Neutrophil (primary cell): ENCODE measurements around the gene ENO1.
"Not testable (repeated sequence)": the region's sequence is repeated elsewhere in the genome, so short reads cannot be mapped to it uniquely, and the experiment has no call there.

Experiments used
- H3K27ac ChIP-seq: fragments of 200-600 bp; sonication (generic); 2 replicates; pipeline ENCODE4 v1.5.1; 2016; ENCODE audit warnings: mild to moderate bottlenecking, moderate library complexity
- H3K27me3 ChIP-seq: fragments of 200-600 bp; sonication (generic); 2 replicates; pipeline ENCODE4 v1.6.0; 2016; ENCODE audit warnings: mild to moderate bottlenecking
- H3K36me3 ChIP-seq: fragments of 200-600 bp; sonication (generic); 2 replicates; pipeline ENCODE4 v1.5.1; 2017
- H3K4me1 ChIP-seq, 2 experiments: fragments of 200-600 bp in 1 of 2; sonication (generic) in 1 of 2; 1 replicate in 1 of 2; 2 replicates in 1 of 2; pipeline versions ENCODE4 v1.5.1 to v1.6.1; 2013 to 2016; ENCODE audit warnings: low read depth in 1 of 2, low read length in 1 of 2, mild to moderate bottlenecking in 1 of 2, moderate library complexity in 1 of 2; ENCODE audit not compliant: control insufficient read depth in 1 of 2, insufficient read depth in 1 of 2
- H3K4me3 ChIP-seq, 2 experiments: fragments of 200-600 bp in 1 of 2; sonication (generic) in 1 of 2; 1 replicate in 1 of 2; 2 replicates in 1 of 2; pipeline ENCODE4 v1.5.1; 2013 to 2016; ENCODE audit warnings: low read depth in 1 of 2, low read length in 1 of 2, mild to moderate bottlenecking in 1 of 2, moderate library complexity in 1 of 2
- H3K9me3 ChIP-seq: fragments of 200-600 bp; sonication (generic); 2 replicates; pipeline ENCODE4 v1.5.1; 2016
- TF ChIP-seq, protein P1 (sequence below): fragments of 200-600 bp; sonication (generic); IDR thresholded peaks from 2 replicates; pipeline ENCODE4 v1.5.1; 2016; ENCODE audit warnings: antibody characterized with exemption

Gene ENO1

DNA sequence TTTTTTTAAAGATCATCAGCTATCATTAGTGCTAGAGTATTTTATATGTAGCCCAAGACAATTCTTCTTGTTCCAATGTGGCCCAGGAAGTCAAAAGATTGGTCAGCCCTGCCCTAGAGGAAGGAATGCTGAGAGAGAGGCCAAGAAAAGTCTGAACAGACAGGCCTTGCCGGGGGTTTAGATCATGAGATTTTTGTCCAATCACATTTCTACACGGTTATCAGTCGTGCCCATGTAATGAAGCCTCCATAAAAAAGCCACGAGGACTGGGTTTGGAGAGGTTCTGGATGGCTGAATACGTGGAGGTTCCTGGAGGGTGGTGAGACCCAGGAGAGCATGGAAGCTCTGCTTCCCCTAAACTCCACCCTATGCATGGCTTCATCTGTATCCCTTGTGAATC is 24.3 kb upstream of the ENO1 start:
- no peaks in the 10 kb centered on the region for H3K9me3 ChIP-seq
- TF ChIP-seq, protein P1, sequence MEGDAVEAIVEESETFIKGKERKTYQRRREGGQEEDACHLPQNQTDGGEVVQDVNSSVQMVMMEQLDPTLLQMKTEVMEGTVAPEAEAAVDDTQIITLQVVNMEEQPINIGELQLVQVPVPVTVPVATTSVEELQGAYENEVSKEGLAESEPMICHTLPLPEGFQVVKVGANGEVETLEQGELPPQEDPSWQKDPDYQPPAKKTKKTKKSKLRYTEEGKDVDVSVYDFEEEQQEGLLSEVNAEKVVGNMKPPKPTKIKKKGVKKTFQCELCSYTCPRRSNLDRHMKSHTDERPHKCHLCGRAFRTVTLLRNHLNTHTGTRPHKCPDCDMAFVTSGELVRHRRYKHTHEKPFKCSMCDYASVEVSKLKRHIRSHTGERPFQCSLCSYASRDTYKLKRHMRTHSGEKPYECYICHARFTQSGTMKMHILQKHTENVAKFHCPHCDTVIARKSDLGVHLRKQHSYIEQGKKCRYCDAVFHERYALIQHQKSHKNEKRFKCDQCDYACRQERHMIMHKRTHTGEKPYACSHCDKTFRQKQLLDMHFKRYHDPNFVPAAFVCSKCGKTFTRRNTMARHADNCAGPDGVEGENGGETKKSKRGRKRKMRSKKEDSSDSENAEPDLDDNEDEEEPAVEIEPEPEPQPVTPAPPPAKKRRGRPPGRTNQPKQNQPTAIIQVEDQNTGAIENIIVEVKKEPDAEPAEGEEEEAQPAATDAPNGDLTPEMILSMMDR: no peak
- no peaks in the 10 kb centered on the region for H3K27me3 ChIP-seq
- H3K36me3 ChIP-seq: no peaks in the 10 kb centered on the region
- peaks cover 4 to 6% of the 10 kb centered on the region in 2 experiments for H3K4me1 ChIP-seq
- H3K27ac ChIP-seq: no peak overlapping the region
- H3K4me3 ChIP-seq: no peak overlapping the region

DNA sequence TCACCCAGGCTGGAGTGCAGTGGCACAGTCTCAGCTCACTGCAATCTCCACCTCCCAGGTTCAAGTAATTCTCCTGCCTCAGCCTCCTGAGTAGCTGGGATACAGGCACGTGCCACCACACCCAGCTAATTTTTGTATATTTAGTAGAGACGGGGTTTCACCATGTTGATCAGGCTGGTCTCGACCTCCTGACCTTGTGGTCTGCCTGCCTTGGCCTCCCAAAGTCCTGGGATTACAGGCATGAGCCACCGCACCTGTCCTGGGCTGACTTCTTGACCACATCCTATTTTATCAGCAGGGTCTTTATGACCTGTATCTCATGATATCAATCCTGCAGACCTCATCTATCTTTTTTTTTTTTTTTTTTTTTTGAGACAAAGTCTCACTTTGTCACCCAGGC is 22.2 kb upstream of the ENO1 start:
- H3K9me3 ChIP-seq, H3K4me3 ChIP-seq, H3K36me3 ChIP-seq, H3K27ac ChIP-seq, H3K27me3 ChIP-seq: not testable (repeated sequence)
- peaks cover 22 to 23% of the 10 kb centered on the region in 2 experiments for H3K4me1 ChIP-seq

DNA sequence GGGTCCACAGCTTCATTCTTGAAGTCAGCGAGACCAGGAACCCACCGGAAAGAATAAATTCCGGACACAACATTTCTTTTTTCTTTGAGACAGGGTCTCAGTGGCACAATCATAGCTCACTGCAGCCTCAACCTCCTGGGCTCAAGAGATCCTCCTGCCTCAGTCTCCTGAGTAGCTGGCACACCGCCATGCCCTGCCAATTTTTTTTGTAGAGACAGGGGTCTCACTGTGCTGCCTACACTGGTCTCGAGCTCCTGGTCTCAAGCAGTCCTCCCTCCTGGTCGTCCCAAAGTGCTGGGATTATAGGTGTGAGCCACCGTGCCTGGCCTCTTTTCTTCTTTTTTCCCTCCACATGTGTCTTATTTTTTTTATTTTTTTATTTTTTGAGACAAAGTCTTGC is 20.6 kb upstream of the ENO1 start:
- no peak overlapping the region for H3K27ac ChIP-seq
- H3K4me1 ChIP-seq: peaks cover 36 to 38% of the 10 kb centered on the region in 2 experiments

DNA sequence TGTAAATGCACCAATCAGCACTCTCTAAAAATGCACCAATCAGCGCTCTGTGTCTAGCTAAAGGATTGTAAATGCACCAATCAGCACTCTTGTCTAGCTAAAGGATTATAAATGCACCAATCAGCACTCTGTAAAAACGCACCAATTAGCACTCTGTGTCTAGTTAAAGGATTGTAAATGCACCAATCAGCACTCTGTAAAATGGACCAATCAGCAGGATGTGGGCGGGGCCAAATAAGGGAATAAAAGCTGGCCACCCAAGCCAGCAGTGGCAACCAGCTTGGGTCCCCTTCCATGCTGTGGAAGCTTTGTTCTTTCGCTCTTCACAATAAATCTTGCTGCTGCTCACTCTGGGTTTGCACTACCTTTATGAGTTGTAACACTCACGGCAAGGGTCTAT is 19.9 kb upstream of the ENO1 start:
- H3K4me1 ChIP-seq: peaks cover 38 to 39% of the 10 kb centered on the region in 2 experiments
- not testable (repeated sequence) for H3K4me3 ChIP-seq, H3K27ac ChIP-seq, H3K9me3 ChIP-seq, H3K27me3 ChIP-seq, H3K36me3 ChIP-seq

More for the DNA sequence above, 20.6 kb upstream of the ENO1 start:
- TF ChIP-seq, protein P1: no peak
- H3K4me3 ChIP-seq: no peak overlapping the region
- no peaks in the 10 kb centered on the region for H3K36me3 ChIP-seq
- H3K27me3 ChIP-seq: no peaks in the 10 kb centered on the region
- no peaks in the 10 kb centered on the region for H3K9me3 ChIP-seq

DNA sequence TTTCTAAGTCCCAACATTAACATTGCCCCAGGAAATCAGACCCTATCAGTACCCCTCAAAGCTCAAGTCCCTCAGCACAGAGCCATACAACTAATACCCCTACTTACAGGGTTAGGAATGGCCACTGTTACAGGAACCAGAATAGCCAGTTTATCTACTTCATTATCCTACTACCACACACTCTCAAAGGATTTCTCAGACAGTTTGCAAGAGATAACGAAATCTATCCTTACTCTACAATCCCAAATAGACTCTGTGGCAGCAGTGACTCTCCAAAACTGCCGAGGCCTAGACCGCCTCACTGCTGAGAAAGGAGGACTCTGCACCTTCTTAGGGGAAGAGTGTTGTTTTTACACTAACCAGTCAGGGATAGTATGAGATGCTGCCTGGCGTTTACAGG is 19.0 kb upstream of the ENO1 start:
- H3K36me3 ChIP-seq, H3K9me3 ChIP-seq, H3K4me3 ChIP-seq, H3K27me3 ChIP-seq: not testable (repeated sequence)
- peaks cover 39 to 41% of the 10 kb centered on the region in 2 experiments for H3K4me1 ChIP-seq
- H3K27ac ChIP-seq: peak overlapping the region; percentile 64

DNA sequence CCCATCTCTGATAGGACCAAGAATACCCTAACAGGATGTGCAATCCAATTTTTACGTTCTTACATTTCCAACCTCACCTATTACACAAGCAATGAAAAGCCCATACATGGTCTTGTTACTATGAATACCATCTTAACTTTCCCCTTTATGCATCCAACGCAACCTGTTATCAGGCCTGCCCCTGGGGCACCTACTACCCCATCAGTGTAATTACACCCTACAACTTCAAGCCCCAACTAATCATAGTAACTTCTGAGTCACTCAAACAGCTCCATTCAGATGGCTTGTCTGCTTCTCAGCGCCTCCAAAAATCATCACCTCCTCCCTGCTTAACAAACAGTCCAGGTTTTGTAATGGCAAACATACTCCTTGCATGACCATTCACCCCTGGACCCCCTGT is 18.3 kb upstream of the ENO1 start:
- H3K36me3 ChIP-seq, H3K4me3 ChIP-seq, H3K9me3 ChIP-seq, H3K27me3 ChIP-seq: not testable (repeated sequence)
- H3K27ac ChIP-seq: peak overlapping the region; percentile 64
- peaks cover 46 to 48% of the 10 kb centered on the region in 2 experiments for H3K4me1 ChIP-seq

DNA sequence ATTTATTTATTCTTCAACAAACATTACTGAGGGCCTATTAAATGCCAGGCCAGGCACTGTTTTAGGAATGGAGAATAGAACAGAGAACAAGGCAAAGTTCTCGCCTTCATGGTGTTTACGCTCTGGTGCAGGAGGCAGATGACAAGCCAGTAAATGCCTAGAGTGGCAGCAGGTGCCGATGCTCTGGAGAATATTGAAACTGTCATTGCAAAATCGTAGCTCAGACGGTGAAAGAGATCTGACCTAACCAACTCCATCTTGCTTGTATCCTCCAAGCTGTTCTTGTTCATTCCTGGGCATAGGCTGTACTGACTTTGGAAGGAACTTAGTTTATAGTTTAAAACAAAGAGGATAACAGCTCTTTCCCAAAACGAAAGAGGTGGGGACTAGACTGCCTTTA is 13.5 kb upstream of the ENO1 start:
- Histone ChIP-seq H3K9me3 (no peaks in the 10 kb centered on the region), H3K36me3 (no peaks in the 10 kb centered on the region), H3K27ac (peak overlapping the region; percentile 58), H3K27me3 (no peaks in the 10 kb centered on the region), H3K4me1 (peaks cover 60 to 65% of the 10 kb centered on the region in 2 experiments), H3K4me3 (no peak overlapping the region)
- TF ChIP-seq, protein P1: no peak

DNA sequence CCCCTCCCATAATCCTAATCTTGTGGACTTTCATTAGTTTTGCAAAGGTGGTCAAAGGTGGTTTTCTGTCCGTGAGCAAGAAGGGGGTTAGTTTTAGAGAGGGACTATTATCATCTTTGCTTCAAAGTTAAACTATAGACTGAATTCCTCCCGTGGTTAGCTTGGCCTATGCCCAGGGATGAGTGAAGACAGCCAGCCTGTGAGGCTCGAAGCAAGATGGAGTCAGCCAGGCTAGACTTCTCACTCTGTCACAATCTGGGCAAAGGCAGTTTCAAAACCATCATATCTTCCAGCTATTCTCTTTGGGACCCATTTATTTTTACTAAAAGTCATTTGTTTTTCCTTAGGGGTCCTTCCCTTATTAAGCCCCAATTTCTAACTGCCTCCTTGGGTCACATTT is 12.9 kb upstream of the ENO1 start:
- peaks cover 54 to 61% of the 10 kb centered on the region in 2 experiments for H3K4me1 ChIP-seq
- TF ChIP-seq, protein P1: no peak
- H3K9me3 ChIP-seq: no peaks in the 10 kb centered on the region
- no peaks in the 10 kb centered on the region for H3K27me3 ChIP-seq
- H3K4me3 ChIP-seq: no peak overlapping the region
- H3K27ac ChIP-seq: peak overlapping the region; percentile 58
- H3K36me3 ChIP-seq: no peaks in the 10 kb centered on the region
